ENCODE data around the gene YWHAH. TPM values are rescaled to one million over a fixed set of nuclear protein-coding genes. Genes with fewer than 3 reads are reported as not detected.

YWHAH gene
- total and polyA plus RNA-seq, 9 of the 15 experiments (the other 6 are each of a cell fraction or from before 2014, with no cell fraction given) = 32.0 to 177 (median 114) TPM

DNA sequence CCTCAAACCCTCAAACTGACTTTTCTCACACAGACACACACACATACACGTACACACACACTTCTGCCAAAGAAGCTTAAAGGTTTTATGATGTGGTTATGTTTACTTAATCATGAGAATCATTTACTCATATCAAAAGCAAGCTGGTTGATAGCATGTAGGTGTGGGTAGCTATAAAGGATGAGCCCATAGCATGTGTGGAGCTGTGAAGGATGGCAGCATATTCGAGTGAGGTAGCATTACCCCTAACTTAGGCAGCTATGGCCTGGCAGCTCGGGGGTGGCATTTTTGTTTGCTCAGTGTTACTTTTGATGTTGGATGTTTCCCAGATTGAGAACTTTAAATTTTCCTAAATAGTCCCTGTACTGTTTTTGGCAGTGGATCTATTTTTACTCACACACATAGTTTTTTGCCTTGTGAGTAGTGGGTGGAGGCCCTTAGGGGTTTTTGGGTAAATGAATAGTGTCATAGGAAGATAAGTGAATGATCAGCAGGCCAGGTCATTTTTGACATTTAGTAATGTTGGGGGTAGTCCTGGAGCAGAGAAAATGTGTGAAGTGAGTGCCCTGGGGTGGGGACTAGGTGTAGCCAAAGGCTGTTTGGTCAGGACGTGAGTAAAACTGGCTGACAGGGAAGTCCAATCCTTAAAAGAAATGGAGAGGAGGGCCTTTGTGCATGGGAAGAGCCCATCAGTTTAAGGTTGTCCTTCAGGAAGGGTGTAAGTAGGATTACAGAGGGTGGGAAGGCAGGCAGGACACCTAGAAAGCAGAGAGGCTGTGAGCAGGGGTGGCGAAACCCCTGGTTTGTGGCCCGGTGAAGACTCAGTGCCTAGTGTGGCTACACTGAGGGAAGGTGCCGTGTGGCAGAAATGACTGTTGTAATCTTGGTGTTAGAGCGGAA, 7.1 kb downstream of the YWHAH start (continued):
- TF ChIP-seq CHAMP1 (IDR thresholded peaks at IDR 0.05) (no peak), ZFP36 (IDR thresholded peaks at IDR 0.05; ENCODE audit: low read depth, low read length, partially characterized antibody) (no peak), PPARD (CRISPR knock-in tag; IDR thresholded peaks at IDR 0.05) (no peak)

DNA sequence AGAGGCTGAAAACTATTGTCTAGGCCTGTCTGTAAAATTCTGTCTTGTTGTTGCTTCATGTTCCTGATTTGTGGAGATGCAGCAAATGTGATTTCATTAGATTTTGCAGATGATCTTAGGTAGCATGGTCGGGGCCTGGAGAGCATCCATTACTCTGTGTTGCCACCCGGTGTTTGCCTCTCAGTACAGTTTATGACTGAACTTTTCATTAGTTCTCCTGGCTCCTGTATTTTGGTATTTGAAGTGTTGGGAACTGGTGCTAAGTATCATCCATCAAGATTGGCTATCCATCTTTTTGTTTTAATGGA, 7.7 kb downstream of the YWHAH start:
- intact Hi-C loops (cut with micrococcal nuclease) = no loop called here
- in situ Hi-C loops (cut with MboI) = no loop called here
- Histone ChIP-seq H3K9me1 (ENCODE audit: control insufficient read depth, insufficient read depth, low read length) (peaks cover 14% of the 10 kb centered on the region), H2AFZ (ENCODE audit: low read depth, low read length) (no peak overlapping the region), H3K9me3 (replicated peaks; ENCODE audit: control insufficient read depth, insufficient read depth, low read depth, low read length) (no peaks in the 10 kb centered on the region), H3K79me2 (ENCODE audit: control insufficient read depth, insufficient read depth, low read length) (peaks cover 93% of the 10 kb centered on the region), H3K27ac (ENCODE audit: extremely low read depth, low read depth, low read length) (no peak overlapping the region; the same call in 2 of the 3 replicates), H3K36me3 (ENCODE audit: control insufficient read depth, insufficient read depth, low read length) (peaks cover 96% of the 10 kb centered on the region), H3K9ac (ENCODE audit: insufficient read depth in 1 of 2, low read depth in 2 of 2, low read length in 2 of 2) (no peak overlapping the region), H3K4me3 (no peak overlapping the region), H3K4me2 (ENCODE audit: insufficient read depth, low read length) (peak overlapping the region; percentile 46), H3K27me3 (ENCODE audit: control insufficient read depth in 2 of 2, insufficient read depth in 2 of 2, low read length in 2 of 2) (no peaks in the 10 kb centered on the region), H4K20me1 (replicated peaks; ENCODE audit: control insufficient read depth, insufficient read depth, low read length) (peaks cover 49% of the 10 kb centered on the region), H3K4me1 (replicated peaks in 1 of 2; ENCODE audit: control insufficient read depth in 2 of 2, insufficient read depth in 2 of 2, low read length in 2 of 2) (peaks cover 7 to 16% of the 10 kb centered on the region in 2 experiments; a peak in 3 of 5 replicates)
- peak; percentile 20; the same call in 1 of the 3 replicates for ATAC-seq
- ChIA-PET CTCF (ENCODE audit: low intra/inter-chr PET ratio) (no interaction called here), POLR2A (interaction anchor here (1.1 kb wide), 1 partner anchor 10 kb away, joined by 5 read pairs; no protein-coding TSS in a partner anchor)
- BruUV-seq (replicated peaks) = no TSS peak
- FAIRE-seq = no peak
- DNase-seq (ENCODE audit: extremely low read depth in 1 of 4, low spot score in 3 of 4) = no peak
- 54% methylated on average over 2 of the region's 2 CpGs for WGBS (ENCODE audit: insufficient coverage, low coverage, missing lambda C conversion rate)
- TF ChIP-seq NFE2L1 (tag; IDR thresholded peaks at IDR 0.05; ENCODE audit: borderline replicate concordance, low read depth) (no peak), GABPB1 (CRISPR knock-in tag; IDR thresholded peaks at IDR 0.05) (no peak), ZNF75A (CRISPR knock-in tag; IDR thresholded peaks at IDR 0.05) (no peak), RAD21 (CRISPR knock-in tag; conservative IDR thresholded peaks at IDR 0.05 in 1 of 2, IDR thresholded peaks at IDR 0.05 in 1 of 2) (peak in 1 of 2 experiments; percentile 22; a peak in 1 of 4 replicates), TEAD2 (tag; IDR thresholded peaks at IDR 0.05) (no peak), ZNF41 (CRISPR knock-in tag; conservative IDR thresholded peaks at IDR 0.05) (no peak), ZNF253 (CRISPR knock-in tag; conservative IDR thresholded peaks at IDR 0.05) (no peak), ZNF586 (CRISPR knock-in tag; conservative IDR thresholded peaks at IDR 0.05) (no peak), HNRNPL (IDR thresholded peaks at IDR 0.05; ENCODE audit: low read depth, low read length) (no peak), GTF2F1 (IDR thresholded peaks at IDR 0.05; ENCODE audit: low read depth, low read length) (no peak), CREB3L1 (IDR thresholded peaks at IDR 0.05; ENCODE audit: borderline replicate concordance, low read depth) (no peak), FOXA1 (IDR thresholded peaks at IDR 0.05; ENCODE audit: borderline replicate concordance) (no peak), ZNF583 (CRISPR knock-in tag; IDR thresholded peaks at IDR 0.05) (no peak), RBM25 (IDR thresholded peaks at IDR 0.05; ENCODE audit: low read depth, low read length, severe bottlenecking) (no peak), ESRRA (IDR thresholded peaks at IDR 0.05; ENCODE audit: borderline replicate concordance, low read depth) (no peak)
